ENCODE data around the gene TEX11. TPM values are rescaled to one million over a fixed set of nuclear protein-coding genes. Genes with fewer than 3 reads are reported as not detected.
"Not testable (repeated sequence)": the region's sequence is repeated elsewhere in the genome, so short reads cannot be mapped to it uniquely, and the experiment has no call there.

Gene TEX11
- total RNA-seq, 1 donor = not detected

GRCh38 chrX:70808942-70809940, 99.3 kb downstream of the TEX11 start:
- H3K4me3 ChIP-seq (ENCODE audit: low read length) = no peak overlapping the region
- no peaks in the 10 kb centered on the region for H3K9me3 ChIP-seq (ENCODE audit: low read depth, low read length)
- no peaks in the 10 kb centered on the region for H3K27me3 ChIP-seq (ENCODE audit: insufficient read depth, low read length)
- H3K4me1 ChIP-seq (ENCODE audit: insufficient read depth, low read length) = no peaks in the 10 kb centered on the region

DNA sequence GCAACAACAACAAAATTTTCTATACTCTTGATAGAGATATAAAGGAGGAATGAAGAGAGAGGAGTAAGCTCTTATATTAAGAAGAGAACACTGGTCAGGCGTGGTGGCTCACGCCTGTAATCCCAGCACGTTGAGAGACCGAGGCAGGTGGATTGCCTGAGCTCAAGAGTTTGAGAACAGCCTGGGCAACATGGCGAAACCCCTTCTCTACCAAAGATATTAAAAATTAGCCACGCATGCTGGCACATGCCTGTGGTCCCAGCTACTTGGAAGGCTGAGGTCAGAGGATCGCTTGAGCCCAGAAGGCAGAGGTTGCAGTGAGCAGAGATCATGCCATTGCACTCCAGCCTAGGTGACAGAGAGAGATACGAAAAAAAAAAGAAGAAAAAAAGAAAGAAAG, 102.4 kb downstream of the TEX11 start:
- H3K27me3 ChIP-seq (ENCODE audit: insufficient read depth, low read length) = no peaks in the 10 kb centered on the region
- no peak overlapping the region for H3K4me3 ChIP-seq (ENCODE audit: low read length)
- no peaks in the 10 kb centered on the region for H3K4me1 ChIP-seq (ENCODE audit: insufficient read depth, low read length)
- no peaks in the 10 kb centered on the region for H3K9me3 ChIP-seq (ENCODE audit: low read depth, low read length)

DNA sequence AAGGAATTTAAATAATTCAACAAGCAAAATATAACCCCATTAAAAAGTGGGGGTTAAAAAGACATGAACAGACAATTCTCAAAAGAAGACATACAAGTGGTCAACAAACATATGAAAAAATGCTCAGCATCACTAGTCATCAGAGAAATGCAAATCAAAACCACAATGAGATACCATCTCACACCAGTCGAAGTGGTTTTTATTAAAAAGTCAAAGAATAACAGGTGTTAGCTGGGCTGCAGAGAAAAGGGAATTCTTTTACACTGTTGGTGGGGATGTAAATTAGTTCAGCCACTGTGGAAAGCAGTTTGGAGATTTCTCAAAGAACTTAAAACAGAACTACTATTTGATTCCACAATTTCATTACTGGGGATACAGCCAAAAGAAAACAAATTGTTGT, 111.8 kb downstream of the TEX11 start:
- not testable (repeated sequence) for H3K27me3 ChIP-seq (ENCODE audit: insufficient read depth, low read length); H3K4me1 ChIP-seq (ENCODE audit: insufficient read depth, low read length); H3K4me3 ChIP-seq (ENCODE audit: low read length); H3K9me3 ChIP-seq (ENCODE audit: low read depth, low read length)

DNA sequence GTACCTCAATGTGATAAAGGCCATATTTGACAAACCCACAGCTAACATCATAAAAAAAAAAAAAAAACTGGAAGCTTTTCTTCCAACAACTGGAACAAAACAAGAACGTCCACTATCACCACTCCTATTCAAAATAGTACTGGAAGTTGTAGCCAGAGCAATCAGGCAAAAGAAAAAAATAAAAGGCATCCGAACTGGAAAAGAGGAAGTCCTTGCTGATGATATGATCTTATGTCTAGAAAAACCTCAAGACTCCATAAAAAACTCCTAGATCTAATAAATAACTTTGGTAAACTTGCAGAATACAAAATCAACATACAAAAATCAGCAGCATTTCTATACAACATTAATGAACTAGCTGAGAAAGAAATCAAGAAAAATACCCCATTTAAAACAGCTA, 134.3 kb downstream of the TEX11 start:
- no peak overlapping the region for H3K4me3 ChIP-seq (ENCODE audit: low read length)
- no peaks in the 10 kb centered on the region for H3K4me1 ChIP-seq (ENCODE audit: insufficient read depth, low read length)
- H3K27me3 ChIP-seq (ENCODE audit: insufficient read depth, low read length) = no peaks in the 10 kb centered on the region
- H3K9me3 ChIP-seq (ENCODE audit: low read depth, low read length) = no peaks in the 10 kb centered on the region

GRCh38 chrX:70769659-70770227, 138.8 kb downstream of the TEX11 start:
- no peaks in the 10 kb centered on the region for H3K4me1 ChIP-seq (ENCODE audit: insufficient read depth, low read length)
- H3K9me3 ChIP-seq (ENCODE audit: low read depth, low read length) = no peaks in the 10 kb centered on the region
- H3K27me3 ChIP-seq (ENCODE audit: insufficient read depth, low read length) = no peaks in the 10 kb centered on the region
- H3K4me3 ChIP-seq (ENCODE audit: low read length) = no peak overlapping the region

DNA sequence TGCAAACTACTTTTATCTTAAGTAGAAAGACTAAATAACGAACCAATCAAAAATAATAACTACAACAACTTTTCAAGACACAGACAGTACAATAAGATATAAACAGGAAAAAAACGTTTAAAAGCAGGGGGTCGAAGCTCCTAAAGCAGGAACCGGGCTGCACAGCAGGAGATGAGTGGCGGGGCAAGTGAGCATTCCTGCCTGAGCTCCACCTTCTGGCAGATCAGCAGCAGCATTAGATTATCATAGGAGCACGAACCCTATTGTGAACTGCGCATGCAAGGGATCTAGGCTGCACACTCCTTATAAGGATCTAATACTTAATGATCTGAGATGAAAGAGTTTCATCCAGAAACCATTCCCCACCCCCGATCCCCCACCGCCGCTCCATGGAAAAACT, 146.2 kb downstream of the TEX11 start:
- Histone ChIP-seq H3K4me1 (ENCODE audit: insufficient read depth, low read length) (no peaks in the 10 kb centered on the region), H3K9me3 (ENCODE audit: low read depth, low read length) (no peaks in the 10 kb centered on the region), H3K27me3 (ENCODE audit: insufficient read depth, low read length) (no peaks in the 10 kb centered on the region), H3K4me3 (ENCODE audit: low read length) (no peak overlapping the region)

DNA sequence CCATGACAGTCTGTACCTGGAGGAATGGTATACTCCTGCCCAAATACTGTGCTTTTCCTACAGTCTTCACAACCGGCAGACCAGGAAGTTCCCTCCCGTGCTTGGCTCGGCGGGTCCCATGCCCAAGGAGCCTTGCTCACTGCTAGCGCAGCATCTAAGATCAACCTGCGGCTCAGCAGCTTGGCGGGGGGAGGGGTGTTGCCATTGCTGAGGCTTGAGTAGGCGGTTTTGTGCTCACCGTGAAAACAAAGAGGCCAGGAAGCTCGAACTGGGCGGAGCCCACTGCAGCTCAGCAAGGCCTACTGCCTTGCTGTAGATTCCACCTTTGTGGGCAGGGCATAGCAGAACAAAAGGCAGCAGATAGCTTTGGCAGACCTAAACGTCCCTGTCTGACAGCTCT, 152.7 kb downstream of the TEX11 start:
- H3K4me3 ChIP-seq (ENCODE audit: low read length) = no peak overlapping the region
- no peaks in the 10 kb centered on the region for H3K27me3 ChIP-seq (ENCODE audit: insufficient read depth, low read length)
- H3K4me1 ChIP-seq (ENCODE audit: insufficient read depth, low read length) = no peaks in the 10 kb centered on the region
- no peaks in the 10 kb centered on the region for H3K9me3 ChIP-seq (ENCODE audit: low read depth, low read length)

DNA sequence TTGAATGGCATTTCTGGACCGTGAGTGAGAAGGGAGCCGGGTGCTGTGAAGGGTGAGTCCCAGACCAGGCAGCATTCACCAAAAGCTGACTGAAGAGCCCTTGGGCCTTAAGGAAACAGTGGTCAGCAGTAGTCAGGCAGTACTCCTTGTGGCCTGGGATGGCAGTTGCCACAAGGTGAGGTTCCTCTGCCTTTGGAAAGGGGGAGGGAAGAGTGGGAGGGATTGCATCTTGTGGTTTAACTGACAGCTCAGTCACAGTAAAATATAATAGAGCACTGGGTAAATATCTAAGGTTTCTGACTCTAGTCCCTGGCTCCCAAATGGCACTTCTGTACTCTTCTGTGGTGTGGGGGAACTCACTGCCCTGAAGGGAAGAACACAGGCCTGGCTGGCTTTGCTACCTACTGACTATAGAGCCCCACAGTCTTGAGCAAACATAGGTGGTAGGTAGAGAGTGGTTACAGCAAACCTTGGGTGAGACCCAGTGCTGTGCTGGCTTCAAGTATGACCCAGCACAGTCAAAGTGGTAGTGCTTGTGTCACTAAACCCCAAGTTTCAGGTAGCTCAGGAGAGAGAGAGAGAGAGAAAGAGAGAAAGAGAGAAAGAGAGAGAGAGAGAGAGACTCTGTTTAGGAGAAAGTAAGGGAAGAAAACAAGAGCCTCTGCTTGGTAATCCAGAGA, 154.2 kb downstream of the TEX11 start:
- Histone ChIP-seq H3K4me1 (ENCODE audit: insufficient read depth, low read length) (no peaks in the 10 kb centered on the region), H3K27me3 (ENCODE audit: insufficient read depth, low read length) (no peaks in the 10 kb centered on the region), H3K4me3 (ENCODE audit: low read length) (no peak overlapping the region), H3K9me3 (ENCODE audit: low read depth, low read length) (no peaks in the 10 kb centered on the region)

- H3K9me3 ChIP-seq (ENCODE audit: low read depth, low read length); H3K4me1 ChIP-seq (ENCODE audit: insufficient read depth, low read length); H3K27me3 ChIP-seq (ENCODE audit: insufficient read depth, low read length); H3K4me3 ChIP-seq (ENCODE audit: low read length): not testable (repeated sequence)
Observed at GRCh38 chrX:70733774-70734173, 174.7 kb downstream of the TEX11 start.

DNA sequence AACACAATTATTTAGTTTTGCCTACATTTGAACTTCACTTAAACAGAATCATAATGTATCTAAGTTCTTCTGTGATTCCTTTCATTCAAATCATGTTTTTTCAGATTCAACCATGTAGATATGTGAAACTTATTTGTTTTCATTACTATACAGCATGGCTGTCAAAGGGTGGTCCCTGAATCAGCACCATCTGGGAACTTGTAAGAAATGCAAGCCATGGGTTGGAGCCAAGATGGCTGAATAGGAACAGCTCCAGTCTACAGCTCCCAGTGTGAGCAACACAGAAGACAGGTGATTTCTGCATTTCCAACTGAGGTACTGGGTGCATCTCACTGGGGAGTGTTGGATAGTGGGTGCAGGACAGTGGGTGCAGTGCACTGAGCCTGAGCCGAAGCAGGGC, 180.6 kb downstream of the TEX11 start:
- not testable (repeated sequence) for H3K4me3 ChIP-seq (ENCODE audit: low read length); H3K4me1 ChIP-seq (ENCODE audit: insufficient read depth, low read length); H3K9me3 ChIP-seq (ENCODE audit: low read depth, low read length); H3K27me3 ChIP-seq (ENCODE audit: insufficient read depth, low read length)

- no peak overlapping the region for H3K4me3 ChIP-seq (ENCODE audit: low read length)
- no peaks in the 10 kb centered on the region for H3K9me3 ChIP-seq (ENCODE audit: low read depth, low read length)
- H3K4me1 ChIP-seq (ENCODE audit: insufficient read depth, low read length) = no peaks in the 10 kb centered on the region
- H3K27me3 ChIP-seq (ENCODE audit: insufficient read depth, low read length) = no peaks in the 10 kb centered on the region
Observed at GRCh38 chrX:70720721-70721120, 187.8 kb downstream of the TEX11 start.

- not testable (repeated sequence) for H3K27me3 ChIP-seq (ENCODE audit: insufficient read depth, low read length); H3K9me3 ChIP-seq (ENCODE audit: low read depth, low read length); H3K4me3 ChIP-seq (ENCODE audit: low read length); H3K4me1 ChIP-seq (ENCODE audit: insufficient read depth, low read length)
Observed at GRCh38 chrX:70711336-70711735, 197.2 kb downstream of the TEX11 start.

DNA sequence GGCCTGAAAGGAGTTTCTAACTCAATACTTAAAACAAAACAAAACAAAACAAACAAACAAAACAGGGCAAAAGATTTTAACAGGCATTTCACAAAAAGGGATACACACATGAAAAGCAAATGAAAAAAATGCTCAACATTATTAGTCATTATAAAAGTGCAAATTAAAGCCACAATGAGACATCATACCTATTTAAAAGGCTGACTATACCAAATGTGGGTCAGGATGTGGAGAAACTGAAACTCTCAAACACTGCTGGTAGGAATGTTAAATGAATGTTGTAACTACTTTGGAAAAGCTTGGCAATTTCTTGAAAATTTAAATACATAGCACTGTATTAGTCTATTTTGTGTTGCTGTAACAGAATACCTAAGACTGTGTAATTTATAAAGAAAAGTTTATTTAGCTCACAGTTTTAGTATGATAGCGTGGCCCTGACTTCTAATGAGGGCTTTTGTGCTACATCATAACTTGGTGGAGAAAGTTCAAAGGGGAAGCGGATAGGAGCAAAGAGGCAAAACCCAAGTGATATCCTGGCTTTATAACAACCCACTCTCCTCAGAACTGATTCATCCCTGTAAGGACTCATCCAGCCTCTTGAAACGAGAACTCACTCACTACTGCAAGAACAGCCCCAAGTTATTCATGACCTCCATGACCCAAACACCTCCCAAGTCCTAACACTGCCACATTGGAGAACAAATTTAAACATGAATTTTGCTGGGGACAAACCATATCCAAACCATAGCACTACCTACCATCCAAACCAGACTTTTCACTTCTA, 214.0 kb downstream of the TEX11 start:
- H3K4me1 ChIP-seq (ENCODE audit: insufficient read depth, low read length) = no peaks in the 10 kb centered on the region
- H3K27me3 ChIP-seq (ENCODE audit: insufficient read depth, low read length) = no peaks in the 10 kb centered on the region
- H3K9me3 ChIP-seq (ENCODE audit: low read depth, low read length) = no peaks in the 10 kb centered on the region
- no peak overlapping the region for H3K4me3 ChIP-seq (ENCODE audit: low read length)

DNA sequence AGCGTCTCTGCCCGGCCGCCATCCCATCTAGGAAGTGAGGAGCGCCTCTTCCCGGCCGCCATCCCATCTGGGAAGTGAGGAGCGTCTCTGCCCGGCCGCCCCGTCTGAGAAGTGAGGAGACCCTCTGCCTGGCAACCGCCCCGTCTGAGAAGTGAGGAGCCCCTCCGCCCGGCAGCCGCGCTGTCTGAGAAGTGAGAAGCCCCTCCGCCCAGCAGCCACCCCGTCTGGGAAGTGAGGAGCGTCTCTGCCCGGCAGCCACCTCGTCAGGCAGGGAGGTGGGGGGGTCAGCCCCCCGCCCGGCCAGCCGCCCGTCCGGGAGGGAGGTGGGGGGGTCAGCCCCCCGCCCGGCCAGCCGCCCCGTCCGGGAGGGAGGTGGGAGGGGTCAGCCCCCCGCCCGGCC, 229.1 kb downstream of the TEX11 start:
- H3K4me3 ChIP-seq (ENCODE audit: low read length); H3K9me3 ChIP-seq (ENCODE audit: low read depth, low read length); H3K27me3 ChIP-seq (ENCODE audit: insufficient read depth, low read length); H3K4me1 ChIP-seq (ENCODE audit: insufficient read depth, low read length): not testable (repeated sequence)

GRCh38 chrX:70675284-70675683, 233.2 kb downstream of the TEX11 start:
- Histone ChIP-seq H3K9me3 (ENCODE audit: low read depth, low read length) (no peaks in the 10 kb centered on the region), H3K4me3 (ENCODE audit: low read length) (no peak overlapping the region), H3K4me1 (ENCODE audit: insufficient read depth, low read length) (no peaks in the 10 kb centered on the region), H3K27me3 (ENCODE audit: insufficient read depth, low read length) (no peaks in the 10 kb centered on the region)

Data from mononuclear cell (primary cell).